Femur (tissue), 1 donor: ENCODE measurements around the gene TWNK.

Source experiments
- DNase-seq: peaks from one replicate; pipeline ENCODE4 v3.0.0-alpha.2; 2017

TWNK gene

GRCh38 chr10:100998183-100998990, 11.0 kb downstream of the TWNK start:
- peak; percentile 93 for DNase-seq

GRCh38 chr10:100998991-100999741, 11.8 kb downstream of the TWNK start:
- peak; percentile 91 for DNase-seq

- DNase-seq = no peak
Observed at GRCh38 chr10:100999742-101000126, 12.4 kb downstream of the TWNK start, which contains the start of gene LZTS2. LZTS2 (plus strand) TSS chr10:100999808; CDS start chr10:101002539, 2,731 bp downstream.

DNA sequence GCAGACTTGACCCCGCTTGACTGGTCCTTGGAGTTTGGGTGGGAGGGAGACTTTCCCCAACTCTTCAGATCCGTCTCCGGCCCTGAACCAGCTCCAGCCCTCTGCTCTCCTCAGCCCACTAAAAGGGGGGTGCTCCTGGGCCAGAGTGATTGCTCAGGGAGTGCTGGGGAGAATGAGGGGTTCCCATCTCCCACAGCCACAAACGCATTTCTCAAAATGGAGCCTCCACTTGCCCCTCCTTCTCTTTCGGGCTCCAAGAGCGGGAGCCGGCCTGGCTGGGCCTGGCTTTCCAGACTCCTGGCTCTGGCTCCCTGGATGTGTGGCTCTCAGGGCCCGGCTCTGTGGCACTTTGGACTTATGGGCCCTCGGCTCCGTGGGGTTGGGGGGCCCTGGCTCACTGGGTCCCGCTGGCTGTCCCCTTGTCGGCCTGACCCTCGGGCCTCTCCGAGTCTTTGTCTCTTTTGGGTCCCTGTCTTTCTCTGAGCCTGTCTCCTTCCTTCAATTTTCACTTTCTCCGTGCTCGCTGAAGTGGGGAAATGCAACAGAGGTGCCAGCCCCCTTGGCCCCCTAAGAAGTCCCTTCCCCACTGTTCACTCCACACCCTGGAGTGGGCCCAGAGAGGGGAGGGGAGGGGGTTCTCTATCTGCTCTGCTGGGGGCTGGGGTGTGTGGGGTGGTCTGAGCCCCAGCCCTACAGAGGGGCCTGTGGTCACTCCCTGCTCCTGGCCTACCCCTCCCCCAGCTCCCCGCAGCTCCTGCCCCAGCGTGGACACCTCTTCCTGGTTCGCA, 13.0 kb downstream of the TWNK start:
- DNase-seq = peak; percentile 60

- peak; percentile 93 for DNase-seq
Observed at GRCh38 chr10:101000915-101001658, 13.7 kb downstream of the TWNK start.

DNA sequence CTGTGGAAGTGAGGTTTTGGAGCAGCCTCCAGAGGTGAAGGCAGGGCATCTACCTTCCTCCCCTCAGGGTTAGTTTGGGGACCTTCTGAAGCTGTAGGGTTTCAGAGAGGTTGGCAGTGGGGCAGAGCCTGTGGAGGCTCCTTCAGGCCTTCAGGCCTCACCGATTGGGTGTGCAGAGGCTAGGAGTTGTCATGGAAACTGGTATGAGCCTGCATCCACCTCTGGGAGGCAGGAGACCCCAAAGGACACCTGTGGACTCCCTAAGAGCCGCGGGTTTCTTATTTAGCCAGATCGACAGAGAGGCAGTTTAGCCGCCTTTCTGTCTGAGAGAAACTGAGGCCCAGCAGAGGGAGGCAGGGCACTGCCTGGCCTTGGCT, 14.3 kb downstream of the TWNK start:
- DNase-seq = no peak

DNA sequence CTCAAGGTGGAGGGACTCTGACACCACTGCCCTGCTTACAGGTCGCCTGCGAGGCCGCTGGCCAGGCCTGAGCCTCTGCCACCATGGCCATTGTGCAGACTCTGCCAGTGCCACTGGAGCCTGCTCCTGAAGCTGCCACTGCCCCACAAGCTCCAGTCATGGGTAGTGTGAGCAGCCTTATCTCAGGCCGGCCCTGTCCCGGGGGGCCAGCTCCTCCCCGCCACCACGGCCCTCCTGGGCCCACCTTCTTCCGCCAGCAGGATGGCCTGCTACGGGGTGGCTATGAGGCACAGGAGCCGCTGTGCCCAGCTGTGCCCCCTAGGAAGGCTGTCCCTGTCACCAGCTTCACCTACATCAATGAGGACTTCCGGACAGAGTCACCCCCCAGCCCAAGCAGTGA, 15.1 kb downstream of the TWNK start:
- DNase-seq = no peak

DNA sequence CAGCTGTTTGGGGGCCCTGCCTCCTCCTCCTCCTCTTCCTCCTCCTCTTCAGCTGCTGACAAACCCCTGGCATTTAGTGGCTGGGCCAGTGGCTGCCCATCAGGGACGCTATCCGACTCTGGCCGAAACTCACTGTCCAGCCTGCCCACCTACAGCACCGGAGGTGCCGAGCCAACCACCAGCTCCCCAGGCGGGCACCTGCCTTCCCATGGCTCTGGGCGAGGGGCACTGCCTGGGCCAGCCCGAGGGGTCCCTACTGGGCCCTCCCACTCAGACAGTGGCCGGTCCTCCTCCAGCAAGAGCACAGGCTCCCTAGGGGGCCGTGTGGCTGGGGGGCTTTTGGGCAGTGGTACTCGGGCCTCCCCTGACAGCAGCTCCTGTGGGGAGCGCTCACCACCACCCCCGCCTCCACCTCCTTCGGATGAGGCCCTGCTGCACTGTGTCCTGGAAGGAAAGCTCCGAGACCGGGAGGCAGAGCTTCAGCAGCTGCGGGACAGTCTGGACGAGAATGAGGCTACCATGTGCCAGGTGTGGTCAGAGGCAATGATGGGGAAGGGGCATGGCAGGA, 16.4 kb downstream of the TWNK start:
- DNase-seq = peak; percentile 12

DNA sequence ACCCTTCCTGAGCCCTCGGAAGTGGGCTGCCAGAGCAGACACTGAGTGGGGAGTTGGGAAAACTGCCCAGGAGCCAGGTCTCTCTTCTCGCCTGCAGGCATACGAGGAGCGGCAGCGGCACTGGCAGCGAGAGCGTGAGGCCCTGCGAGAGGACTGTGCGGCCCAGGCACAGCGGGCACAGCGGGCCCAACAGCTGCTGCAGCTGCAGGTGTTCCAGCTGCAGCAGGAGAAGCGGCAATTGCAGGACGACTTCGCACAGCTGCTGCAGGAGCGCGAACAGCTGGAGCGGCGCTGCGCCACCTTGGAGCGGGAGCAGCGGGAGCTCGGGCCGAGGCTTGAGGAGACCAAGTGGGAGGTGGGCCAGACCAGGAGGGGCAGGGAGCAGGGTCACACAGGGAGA, 18.0 kb downstream of the TWNK start:
- DNase-seq = peak; percentile 18

DNA sequence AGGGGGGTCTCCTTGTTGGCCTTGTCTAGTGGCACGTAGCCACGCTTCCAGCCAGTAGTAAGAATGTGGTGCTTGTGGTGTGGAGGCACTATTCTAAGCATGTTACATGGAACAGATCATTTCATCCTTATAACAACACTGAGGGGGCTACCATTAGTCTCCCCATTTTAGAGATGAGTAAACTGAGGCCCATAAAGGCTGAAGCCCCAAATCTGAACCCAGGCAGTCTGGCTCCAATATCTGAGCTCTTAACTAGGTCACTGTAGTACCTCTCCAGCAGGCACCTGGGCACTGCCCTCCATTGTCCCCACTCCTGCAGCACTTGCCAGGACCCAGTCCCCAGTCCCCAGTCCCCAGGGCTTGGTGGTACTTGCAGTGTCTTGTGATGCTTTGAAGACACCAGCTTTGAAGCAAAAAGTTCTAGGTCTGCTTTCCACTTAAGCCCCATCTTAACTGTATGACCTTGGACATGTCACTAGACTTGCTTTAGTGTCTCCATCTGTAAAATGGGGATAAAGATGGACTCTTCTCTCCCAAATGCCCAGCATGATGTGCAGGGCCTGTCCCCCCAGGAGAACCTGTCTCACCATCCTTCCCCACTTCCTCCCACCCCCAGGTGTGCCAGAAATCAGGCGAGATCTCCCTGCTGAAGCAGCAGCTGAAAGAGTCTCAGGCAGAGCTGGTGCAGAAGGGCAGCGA, 18.7 kb downstream of the TWNK start:
- DNase-seq = no peak

DNA sequence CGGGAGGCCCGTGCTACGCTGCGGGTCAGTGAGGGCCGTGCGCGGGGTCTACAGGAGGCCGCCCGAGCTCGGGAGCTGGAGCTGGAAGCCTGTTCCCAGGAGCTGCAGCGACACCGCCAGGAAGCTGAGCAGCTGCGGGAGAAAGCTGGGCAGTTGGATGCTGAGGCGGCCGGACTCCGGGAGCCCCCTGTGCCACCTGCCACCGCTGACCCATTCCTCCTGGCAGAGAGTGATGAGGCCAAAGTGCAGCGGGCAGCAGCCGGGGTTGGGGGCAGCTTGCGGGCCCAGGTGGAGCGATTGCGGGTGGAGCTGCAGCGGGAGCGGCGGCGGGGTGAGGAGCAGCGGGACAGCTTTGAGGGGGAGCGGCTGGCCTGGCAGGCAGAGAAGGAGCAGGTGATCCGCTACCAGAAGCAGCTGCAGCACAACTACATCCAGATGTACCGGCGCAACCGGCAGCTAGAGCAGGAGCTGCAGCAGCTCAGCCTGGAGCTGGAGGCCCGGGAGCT, 19.3 kb downstream of the TWNK start:
- DNase-seq = peak; percentile 74

DNA sequence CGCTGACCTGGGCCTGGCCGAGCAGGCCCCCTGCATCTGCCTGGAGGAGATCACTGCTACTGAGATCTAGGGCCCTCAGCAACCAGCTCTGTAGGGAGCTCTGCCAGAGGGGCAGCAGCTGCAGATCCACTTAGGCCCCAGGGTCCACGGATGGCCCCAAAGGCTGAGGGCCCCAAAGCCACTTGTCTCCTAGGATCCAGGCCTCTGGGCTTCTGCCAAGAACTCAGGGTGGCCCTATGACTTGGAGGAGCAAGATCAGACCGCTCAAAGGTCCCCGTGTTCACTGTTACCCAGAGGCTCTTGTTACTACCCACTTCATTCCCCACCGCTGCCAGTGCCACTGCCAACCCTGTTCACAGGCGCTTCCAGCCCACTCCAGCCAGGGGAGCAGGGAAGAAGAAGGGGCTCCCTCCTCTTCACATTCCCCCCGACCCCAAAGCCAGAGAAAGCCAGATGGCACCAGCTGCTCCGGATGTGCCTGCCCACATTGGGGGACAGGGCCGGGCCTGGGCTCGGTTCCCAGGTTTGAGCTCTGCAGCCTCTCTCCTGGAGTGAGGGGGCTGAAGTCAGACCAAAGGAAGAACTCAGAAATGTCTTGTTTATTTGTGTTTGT, 19.9 kb downstream of the TWNK start:
- peak; percentile 60 for DNase-seq

DNA sequence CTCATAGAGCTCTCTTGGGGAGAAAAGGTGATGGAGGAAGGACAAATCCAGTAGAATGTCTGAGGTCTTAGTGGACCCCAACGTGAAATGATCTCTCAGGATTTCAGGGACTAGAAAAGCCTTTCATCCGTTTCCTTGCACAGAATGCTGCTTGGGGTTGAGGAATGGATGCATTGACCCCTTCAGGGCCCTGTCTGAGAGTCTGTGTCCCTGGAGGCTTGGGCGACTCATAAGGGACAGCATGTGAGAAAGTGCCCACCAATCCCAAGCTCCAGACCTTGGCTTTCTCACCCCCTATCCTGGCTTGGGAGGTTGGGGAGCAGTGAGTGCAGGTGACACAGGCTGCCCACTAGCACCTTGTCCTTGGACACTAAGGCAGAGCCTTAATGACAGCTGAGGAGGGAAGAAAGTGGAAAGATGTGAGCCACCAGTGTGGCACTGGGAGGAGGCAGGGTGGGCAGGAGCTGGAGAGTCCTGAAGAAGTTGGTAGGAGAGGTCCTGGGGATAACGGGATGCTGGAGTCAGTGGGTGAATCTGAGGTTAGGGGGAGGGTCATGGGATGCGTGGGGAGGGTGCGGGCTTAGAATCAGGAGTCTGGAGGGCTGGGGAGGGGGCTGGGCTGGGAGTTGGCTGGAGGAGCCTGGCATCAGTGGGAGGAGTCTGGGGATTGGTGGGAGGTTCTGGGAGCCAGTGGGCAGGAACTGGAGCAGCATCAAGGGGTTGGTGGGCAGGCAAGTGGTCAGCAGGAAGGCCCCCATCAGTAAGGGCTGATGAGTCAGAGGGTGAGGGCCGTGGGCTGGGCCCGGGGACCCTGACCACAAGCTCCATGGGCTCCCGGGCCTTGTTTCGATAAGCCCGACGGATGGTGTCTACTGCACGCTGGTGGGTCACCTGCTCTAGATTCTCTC, 20.8 kb downstream of the TWNK start:
- DNase-seq = no peak

GRCh38 chr10:101008823-101009423, 21.6 kb downstream of the TWNK start:
- no peak for DNase-seq

- DNase-seq = peak; percentile 11
Observed at GRCh38 chr10:101010329-101010728, 23.0 kb downstream of the TWNK start.

GRCh38 chr10:101011517-101012423, 24.4 kb downstream of the TWNK start:
- DNase-seq = peak; percentile 20

DNA sequence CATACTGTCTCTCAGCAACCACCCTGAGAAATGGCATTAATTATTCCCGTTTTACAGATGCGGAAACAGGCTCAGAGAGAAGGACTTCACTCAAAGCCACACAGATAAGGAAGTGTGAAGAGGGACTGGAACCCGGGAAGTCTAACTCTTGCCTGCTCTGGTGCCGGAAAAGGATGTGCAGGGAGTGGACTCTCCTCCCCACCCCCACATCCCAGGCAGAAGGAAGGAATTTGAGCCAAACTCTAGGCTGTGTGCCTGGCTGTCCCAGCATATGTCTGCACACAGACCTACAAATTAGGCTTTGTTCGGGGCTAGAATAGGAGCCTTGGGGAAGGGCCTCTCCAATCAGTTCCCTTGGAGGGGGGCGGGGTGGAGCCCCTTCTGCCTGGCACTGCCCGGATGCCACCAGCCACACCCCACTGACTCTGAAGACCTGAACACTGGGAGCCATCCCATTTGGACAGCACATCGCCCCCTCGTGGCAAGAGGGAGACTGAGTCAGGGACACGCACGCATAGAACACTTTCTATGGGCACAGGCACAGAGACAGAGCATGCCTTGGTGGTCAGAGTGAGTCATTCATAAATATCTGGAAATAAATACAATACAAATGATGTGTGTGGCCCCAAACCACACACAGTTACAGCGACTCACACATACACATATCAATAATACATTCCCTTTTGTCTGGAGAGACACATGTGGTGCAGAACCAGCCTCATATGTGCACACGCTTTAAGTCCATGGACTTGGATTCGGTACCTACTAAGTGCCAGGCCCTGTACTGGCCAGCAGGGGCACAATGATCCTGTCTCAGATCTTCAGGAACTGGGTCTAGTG, 25.4 kb downstream of the TWNK start:
- peak; percentile 88 for DNase-seq
